ENCODE results near the gene HES1.

GRCh38 chr3:194174980-194175379 lies 39.0 kb downstream of the HES1 start:
- TF ChIP-seq CTCF (IDR thresholded peaks at IDR 0.05): no peak
- TF ChIP-seq EZH2phosphoT487 (IDR thresholded peaks at IDR 0.05): no peak
- TF ChIP-seq EZH2 (IDR thresholded peaks at IDR 0.05): no peak

All from neural progenitor cell (in vitro differentiated cells).